ENCODE measurements around the gene HEXB. TPM values are rescaled to one million over a fixed set of nuclear protein-coding genes. Genes with fewer than 3 reads are reported as not detected.

HEXB gene
- total RNA-seq = 10 to 100 TPM; 46.2 to 49.1 TPM

DNA sequence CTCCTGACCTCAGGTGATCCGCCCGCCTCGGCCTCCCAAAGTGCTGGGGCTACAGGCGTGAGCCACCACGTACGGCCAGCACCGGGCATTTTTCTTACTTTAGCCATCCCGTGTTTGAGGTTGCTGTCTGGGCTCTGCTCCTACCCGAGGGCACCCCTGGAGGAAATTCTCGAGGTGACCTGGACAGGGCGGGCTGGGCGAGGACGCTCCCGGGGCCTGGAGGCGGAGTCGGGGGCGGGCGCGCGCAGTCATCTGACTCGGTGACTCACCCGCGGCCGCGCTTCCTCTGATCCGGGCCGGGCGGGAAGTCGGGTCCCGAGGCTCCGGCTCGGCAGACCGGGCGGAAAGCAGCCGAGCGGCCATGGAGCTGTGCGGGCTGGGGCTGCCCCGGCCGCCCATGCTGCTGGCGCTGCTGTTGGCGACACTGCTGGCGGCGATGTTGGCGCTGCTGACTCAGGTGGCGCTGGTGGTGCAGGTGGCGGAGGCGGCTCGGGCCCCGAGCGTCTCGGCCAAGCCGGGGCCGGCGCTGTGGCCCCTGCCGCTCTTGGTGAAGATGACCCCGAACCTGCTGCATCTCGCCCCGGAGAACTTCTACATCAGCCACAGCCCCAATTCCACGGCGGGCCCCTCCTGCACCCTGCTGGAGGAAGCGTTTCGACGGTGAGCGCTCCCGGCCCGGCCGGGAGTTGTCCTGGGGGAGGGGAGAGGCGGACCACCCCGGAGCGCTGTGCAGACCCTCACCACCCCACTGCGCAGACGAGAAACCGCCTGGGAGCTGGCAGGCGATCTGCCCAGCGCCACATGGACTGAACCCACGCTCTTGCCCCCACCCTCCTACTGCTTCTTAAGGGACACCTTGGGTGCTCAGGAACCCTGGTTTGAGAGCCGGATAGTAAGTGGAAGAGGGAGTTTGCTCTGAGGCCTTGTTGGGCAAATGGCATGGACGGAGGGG lies at the start of gene HEXB:
HEXB (plus strand) TSS at position 334 of the 952 bp plus-strand sequence; CDS start at position 362, 28 bp downstream.
- intact Hi-C loops (cut with micrococcal nuclease) = no loop called here
- Mint-ChIP-seq H3K27me3 (no peaks in the 10 kb centered on the region), H3K36me3 (ENCODE audit: low read depth) (peaks cover 5% of the 10 kb centered on the region), H3K4me1 (ENCODE audit: low read depth) (peaks cover 24% of the 10 kb centered on the region), H3K27ac (peak within 1 kb of the TSS; percentile 74), H3K4me3 (peak within 1 kb of the TSS; percentile 74), H3K9me3 (no peaks in the 10 kb centered on the region)
- peak; percentile 96 for ATAC-seq
- ChIA-PET POLR2A (interaction anchor here (0.6 to 1.0 kb wide), 2 partner anchors 8 to 81 kb away, joined by 3 read pairs; no protein-coding TSS in a partner anchor), CTCF (interaction anchor here (1.2 to 2.6 kb wide), 2 partner anchors 82 to 234 kb away, joined by 3 to 7 read pairs; partner anchors contain the start of genes GFM2 and NSA2)
- no peak for TF ChIP-seq CTCF (IDR thresholded peaks at IDR 0.05)
- DNase-seq = peak; percentile 92

DNA sequence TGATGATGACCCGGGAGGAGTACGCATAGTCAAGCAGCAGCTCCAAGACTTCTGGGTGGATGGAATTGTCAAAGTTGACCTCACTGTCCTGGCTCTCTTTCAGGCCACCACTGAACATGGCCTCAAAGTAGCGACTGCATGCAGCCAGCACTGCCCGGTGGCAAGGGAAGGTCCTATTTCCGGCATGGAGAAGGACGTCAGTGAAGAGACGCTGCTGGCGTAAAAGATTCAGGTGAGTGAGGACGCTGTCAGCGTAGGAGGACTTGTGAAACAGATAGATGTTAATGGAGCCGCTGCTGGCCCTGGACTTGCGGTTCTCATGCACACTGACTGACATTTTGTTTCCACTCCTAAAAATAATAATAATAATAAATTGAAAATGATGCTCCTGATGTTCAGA lies 48.9 kb upstream of the HEXB start:
- ChIA-PET POLR2A (no interaction called here), CTCF (no interaction called here)
- DNase-seq (no peak), ATAC-seq (no peak)
- H3K9me3 Mint-ChIP-seq = no peaks in the 10 kb centered on the region
- no peak overlapping the region for H3K27ac Mint-ChIP-seq
- no peaks in the 10 kb centered on the region for H3K36me3 Mint-ChIP-seq (ENCODE audit: low read depth)
- peaks cover 20% of the 10 kb centered on the region for H3K27me3 Mint-ChIP-seq
- H3K4me1 Mint-ChIP-seq (ENCODE audit: low read depth) = peaks cover 31% of the 10 kb centered on the region
- intact Hi-C loops (cut with micrococcal nuclease) = no loop called here
- no peak for TF ChIP-seq CTCF (IDR thresholded peaks at IDR 0.05)
- H3K4me3 Mint-ChIP-seq = no peak overlapping the region

DNA sequence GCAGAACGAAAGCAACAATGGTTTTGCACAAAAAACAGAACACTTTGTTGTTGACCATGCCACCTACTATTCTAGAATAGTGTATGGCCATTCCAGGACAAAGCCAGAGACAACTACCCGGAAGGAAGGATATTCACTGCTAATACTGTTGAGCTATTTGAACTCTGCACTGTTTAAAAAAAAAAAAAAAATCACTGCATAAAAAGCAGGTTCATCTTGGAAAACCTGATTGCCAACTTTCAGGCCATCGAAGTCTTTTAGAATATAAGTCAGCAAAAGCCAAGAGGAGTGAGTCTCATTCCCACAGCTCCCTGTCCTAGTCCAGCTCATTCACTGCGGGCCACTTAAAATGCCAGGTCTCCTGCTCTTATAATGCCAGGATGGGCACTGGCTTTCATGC lies 48.5 kb upstream of the HEXB start:
- ATAC-seq = no peak
- intact Hi-C loops (cut with micrococcal nuclease) = no loop called here
- Mint-ChIP-seq H3K9me3 (no peaks in the 10 kb centered on the region), H3K27me3 (peaks cover 22% of the 10 kb centered on the region), H3K4me3 (no peak overlapping the region), H3K27ac (no peak overlapping the region), H3K36me3 (ENCODE audit: low read depth) (no peaks in the 10 kb centered on the region), H3K4me1 (ENCODE audit: low read depth) (peaks cover 31% of the 10 kb centered on the region)
- TF ChIP-seq CTCF (IDR thresholded peaks at IDR 0.05) = no peak
- DNase-seq = no peak
- ChIA-PET POLR2A (no interaction called here), CTCF (no interaction called here)

GRCh38 chr5:74638544-74638969 lies 46.5 kb upstream of the HEXB start:
- no peaks in the 10 kb centered on the region for H3K36me3 Mint-ChIP-seq (ENCODE audit: low read depth)
- peaks cover 34% of the 10 kb centered on the region for H3K27me3 Mint-ChIP-seq
- H3K4me3 Mint-ChIP-seq = no peak overlapping the region
- H3K9me3 Mint-ChIP-seq = no peaks in the 10 kb centered on the region
- no peak overlapping the region for H3K27ac Mint-ChIP-seq
- POLR2A ChIA-PET = interaction anchor here (0.6 kb wide), 1 partner anchor 121 kb away, joined by 3 read pairs; no protein-coding TSS in a partner anchor
- H3K4me1 Mint-ChIP-seq (ENCODE audit: low read depth) = peaks cover 30% of the 10 kb centered on the region
- ATAC-seq = no peak
- intact Hi-C loops (cut with micrococcal nuclease) = loop anchor here (2.0 kb wide), 1 partner anchor 60 kb away; no protein-coding TSS in a partner anchor
- no peak for TF ChIP-seq CTCF (IDR thresholded peaks at IDR 0.05)
- no peak for DNase-seq
- CTCF ChIA-PET = interaction anchor here (1.1 kb wide), 2 partner anchors 12 to 61 kb away, joined by 3 to 4 read pairs; no protein-coding TSS in a partner anchor

All from activated CD8-positive, alpha-beta T cell treated with anti-CD3 and anti-CD28 coated beads for 36 hours (primary cell).